Measurements from ENCODE around the gene BCL3.

The BCL3 gene

GRCh38 chr19:44759083-44759804, 10.7 kb downstream of the BCL3 start:
- Mint-ChIP-seq H3K4me1 (peaks cover 31% of the 10 kb centered on the region), H3K36me3 (ENCODE audit: low read depth) (peaks cover 10% of the 10 kb centered on the region), H3K4me3 (peak overlapping the region; percentile 57 to 63 (median 62)), H3K27ac (no peak overlapping the region), H3K27me3 (ENCODE audit: low read depth) (peaks cover 16% of the 10 kb centered on the region), H3K9me3 (no peaks in the 10 kb centered on the region)
- no peak for TF ChIP-seq CTCF (IDR thresholded peaks at IDR 0.05; ENCODE audit: unreplicated experiment in 3 of 3)

- Mint-ChIP-seq H3K36me3 (ENCODE audit: low read depth) (peaks cover 10% of the 10 kb centered on the region), H3K9me3 (no peaks in the 10 kb centered on the region), H3K27me3 (ENCODE audit: low read depth) (no peaks in the 10 kb centered on the region), H3K27ac (no peak overlapping the region), H3K4me1 (peaks cover 14% of the 10 kb centered on the region), H3K4me3 (no peak overlapping the region)
- no peak for TF ChIP-seq CTCF (IDR thresholded peaks at IDR 0.05; ENCODE audit: unreplicated experiment in 3 of 3)
Measured at GRCh38 chr19:44762038-44762437, 13.5 kb downstream of the BCL3 start.

GRCh38 chr19:44765033-44765948, 16.8 kb downstream of the BCL3 start:
- Mint-ChIP-seq H3K4me3 (no peak overlapping the region), H3K27me3 (ENCODE audit: low read depth) (no peaks in the 10 kb centered on the region), H3K9me3 (peaks cover 5% of the 10 kb centered on the region), H3K27ac (no peak overlapping the region), H3K36me3 (ENCODE audit: low read depth) (no peaks in the 10 kb centered on the region), H3K4me1 (peaks cover 5% of the 10 kb centered on the region)
- no peak for TF ChIP-seq CTCF (IDR thresholded peaks at IDR 0.05; ENCODE audit: unreplicated experiment in 3 of 3)

GRCh38 chr19:44765949-44766335, 17.4 kb downstream of the BCL3 start:
- H3K4me3 Mint-ChIP-seq, result no peak overlapping the region
- TF ChIP-seq CTCF (IDR thresholded peaks at IDR 0.05; ENCODE audit: unreplicated experiment in 3 of 3), result no peak
- H3K9me3 Mint-ChIP-seq, result peaks cover 5% of the 10 kb centered on the region
- H3K36me3 Mint-ChIP-seq (ENCODE audit: low read depth), result no peaks in the 10 kb centered on the region
- H3K4me1 Mint-ChIP-seq, result peaks cover 11% of the 10 kb centered on the region
- no peak overlapping the region for H3K27ac Mint-ChIP-seq
- H3K27me3 Mint-ChIP-seq (ENCODE audit: low read depth), result peaks cover 6% of the 10 kb centered on the region

GRCh38 chr19:44767295-44768180, 19.0 kb downstream of the BCL3 start:
- Mint-ChIP-seq H3K36me3 (ENCODE audit: low read depth) (no peaks in the 10 kb centered on the region), H3K9me3 (peaks cover 5% of the 10 kb centered on the region), H3K27me3 (ENCODE audit: low read depth) (peaks cover 6% of the 10 kb centered on the region), H3K27ac (no peak overlapping the region), H3K4me3 (no peak overlapping the region), H3K4me1 (peaks cover 12% of the 10 kb centered on the region)
- no peak for TF ChIP-seq CTCF (IDR thresholded peaks at IDR 0.05; ENCODE audit: unreplicated experiment in 3 of 3)

Data from nephron (organoid).